ENCODE measurements around the gene PGLYRP3. TPM values are rescaled to one million over a fixed set of nuclear protein-coding genes. Genes with fewer than 3 reads are reported as not detected.

Gene PGLYRP3
- total and polyA plus RNA-seq, 2 experiments from 2014 or later = not detected

GRCh38 chr1:153356392-153357075 lies 43.8 kb upstream of the PGLYRP3 start:
- H3K36me3 Mint-ChIP-seq (ENCODE audit: low read depth) = no peaks in the 10 kb centered on the region
- H3K9me3 Mint-ChIP-seq = no peaks in the 10 kb centered on the region
- Histone ChIP-seq H4K20me1 (replicated peaks; ENCODE audit: insufficient read depth) (no peaks in the 10 kb centered on the region), H3F3A (replicated peaks; ENCODE audit: low read depth) (no peaks in the 10 kb centered on the region), H3K79me2 (replicated peaks; ENCODE audit: insufficient read depth) (no peaks in the 10 kb centered on the region), H3K27ac (ENCODE audit: low read depth) (no peak overlapping the region), H3K4me1 (ENCODE audit: insufficient read depth) (no peaks in the 10 kb centered on the region), H3K27me3 (ENCODE audit: insufficient read depth) (no peaks in the 10 kb centered on the region), H3K9me2 (ENCODE audit: insufficient read depth) (no peaks in the 10 kb centered on the region), H2AFZ (no peak overlapping the region), H3K4me3 (no peak overlapping the region), H3K36me3 (ENCODE audit: insufficient read depth) (no peaks in the 10 kb centered on the region), H3K4me2 (no peak overlapping the region)
- no peak overlapping the region for H3K27ac Mint-ChIP-seq
- peaks cover 7% of the 10 kb centered on the region for H3K27me3 Mint-ChIP-seq (ENCODE audit: insufficient read depth, low read depth, poor library complexity)
- TF ChIP-seq POLR2AphosphoS5 (IDR thresholded peaks at IDR 0.05; ENCODE audit: low read depth) (no peak), ZNF462 (CRISPR knock-in tag; IDR thresholded peaks at IDR 0.05) (no peak), EZH2 (IDR thresholded peaks at IDR 0.05; ENCODE audit: low read depth, unreplicated experiment) (no peak), NANOG (IDR thresholded peaks at IDR 0.05; ENCODE audit: borderline replicate concordance) (no peak), JUNB (IDR thresholded peaks at IDR 0.05; ENCODE audit: unreplicated experiment) (no peak), STAT1 (IDR thresholded peaks at IDR 0.05; ENCODE audit: unreplicated experiment) (no peak), ZNF331 (CRISPR knock-in tag; IDR thresholded peaks at IDR 0.05; ENCODE audit: low read depth) (no peak), CREB1 (CRISPR knock-in tag; IDR thresholded peaks at IDR 0.05; ENCODE audit: low read depth) (no peak), ETS1 (IDR thresholded peaks at IDR 0.05) (no peak), REST (IDR thresholded peaks at IDR 0.05; ENCODE audit: unreplicated experiment) (no peak), EZH2phosphoT487 (IDR thresholded peaks at IDR 0.05; ENCODE audit: unreplicated experiment) (no peak), ZNF114 (CRISPR knock-in tag; IDR thresholded peaks at IDR 0.05) (no peak), CTCF (conservative IDR thresholded peaks at IDR 0.05; ENCODE audit: low read depth in 2 of 2) (no peak)
- ATAC-seq (no peak), DNase-seq (ENCODE audit: low spot score) (no peak)
- H3K4me3 Mint-ChIP-seq = no peak overlapping the region
- H3K4me1 Mint-ChIP-seq = peaks cover 8% of the 10 kb centered on the region; the same call in 1 of the 3 replicates
